OCI-LY1 (cell line): Measurements from ENCODE around the gene MYO1E.
"Not testable (repeated sequence)": the region's sequence is repeated elsewhere in the genome, so short reads cannot be mapped to it uniquely, and the experiment has no call there.

ENCODE experiments used
- H2AFZ ChIP-seq: fragments of 200-600 bp; sonication (generic), shearing (Covaris generic); 2 replicates; pipeline ENCODE4 v1.6.0; 2014; ENCODE audit warnings: antibody characterized with exemption, mild to moderate bottlenecking, low read length
- H3F3A ChIP-seq: fragments of 200-600 bp; sonication (generic), shearing (Covaris generic); 2 replicates; pipeline ENCODE4 v1.6.0; 2014; ENCODE audit warnings: mild to moderate bottlenecking, antibody characterized with exemption, low read length, moderate library complexity; ENCODE audit not compliant: insufficient read depth
- H3K27ac ChIP-seq: fragments of 200-600 bp; sonication (generic); 2 replicates; pipeline ENCODE4 v1.5.1; 2014; ENCODE audit warnings: low read length, mixed run types, mild to moderate bottlenecking, low read depth; ENCODE audit not compliant: poor library complexity, severe bottlenecking
- H3K27me3 ChIP-seq: fragments of 200-600 bp; sonication (generic); 2 replicates; pipeline ENCODE4 v1.6.0; 2014; ENCODE audit warnings: antibody characterized with exemption, mild to moderate bottlenecking, low read length, moderate library complexity; ENCODE audit not compliant: insufficient read depth
- H3K36me3 ChIP-seq: fragments of 200-600 bp; sonication (generic); 2 replicates; pipeline ENCODE4 v1.6.1; 2014; ENCODE audit warnings: mild to moderate bottlenecking, antibody characterized with exemption, low read length, moderate library complexity, mixed read lengths; ENCODE audit not compliant: insufficient read depth
- H3K4me1 ChIP-seq: fragments of 200-600 bp; sonication (generic); 2 replicates; pipeline ENCODE4 v1.5.1; 2014; ENCODE audit warnings: mild to moderate bottlenecking, low read length, moderate library complexity; ENCODE audit not compliant: insufficient read depth, severe bottlenecking
- H3K4me2 ChIP-seq: fragments of 200-600 bp; sonication (generic), shearing (Covaris generic); 2 replicates; pipeline ENCODE4 v1.6.1; 2014; ENCODE audit warnings: low read length
- H3K4me3 ChIP-seq: fragments of 200-600 bp; sonication (generic); 2 replicates; pipeline ENCODE4 v1.5.1; 2014; ENCODE audit warnings: low read length, low read depth, mild to moderate bottlenecking, mixed read lengths; ENCODE audit not compliant: poor library complexity, severe bottlenecking
- H3K79me2 ChIP-seq: fragments of 200-600 bp; shearing (Covaris generic); 2 replicates; pipeline ENCODE4 v1.6.1; 2016; ENCODE audit warnings: mixed run types, low read length, mixed read lengths; ENCODE audit not compliant: insufficient read depth
- H3K9ac ChIP-seq: fragments of 200-600 bp; sonication (generic), shearing (Covaris generic); 2 replicates; pipeline ENCODE4 v1.6.1; 2014; ENCODE audit warnings: mild to moderate bottlenecking, low read length, mixed read lengths
- H3K9me2 ChIP-seq: fragments of 200-600 bp; sonication (generic), shearing (Covaris generic); 2 replicates; pipeline ENCODE4 v1.6.1; 2014; ENCODE audit warnings: low read depth, mild to moderate bottlenecking, low read length, mixed read lengths
- H3K9me3 ChIP-seq: fragments of 200-600 bp; shearing (Covaris generic); 2 replicates; pipeline ENCODE4 v1.6.1; 2014; ENCODE audit warnings: low read length, mixed read lengths
- H4K20me1 ChIP-seq: fragments of 200-600 bp; sonication (generic), shearing (Covaris generic); 2 replicates; pipeline ENCODE4 v1.6.0; 2016; ENCODE audit warnings: mild to moderate bottlenecking, low read length; ENCODE audit not compliant: insufficient read depth
- CTCF ChIP-seq: fragments of 200-600 bp; sonication (generic), shearing (Covaris generic); IDR thresholded peaks from 2 replicates; pipeline ENCODE4 v1.5.1; 2017; ENCODE audit warnings: mild to moderate bottlenecking, antibody characterized with exemption, low read length, moderate library complexity, mixed read lengths
- EZH2 ChIP-seq: fragments of 200-600 bp; sonication (generic), shearing (Covaris generic); IDR thresholded peaks from 2 replicates; pipeline ENCODE4 v1.8.0; 2017; ENCODE audit warnings: borderline replicate concordance, mixed run types, mild to moderate bottlenecking, antibody characterized with exemption, low read length, moderate library complexity, mixed read lengths

Gene MYO1E

GRCh38 chr15:59338414-59338813, 34.3 kb downstream of the MYO1E start:
- no peak overlapping the region for H3K9ac ChIP-seq
- no peaks in the 10 kb centered on the region for H3K27me3 ChIP-seq
- no peak for TF ChIP-seq EZH2
- no peak for TF ChIP-seq CTCF
- H2AFZ ChIP-seq, result no peak overlapping the region
- peak overlapping the region; percentile 26 for H3K27ac ChIP-seq
- H3K9me2 ChIP-seq, result no peaks in the 10 kb centered on the region
- H3F3A ChIP-seq, result no peaks in the 10 kb centered on the region
- H3K4me3 ChIP-seq, result no peak overlapping the region
- peaks cover 37% of the 10 kb centered on the region for H3K4me1 ChIP-seq
- H4K20me1 ChIP-seq, result no peaks in the 10 kb centered on the region
- H3K36me3 ChIP-seq, result peaks cover 10% of the 10 kb centered on the region; the same call in 1 of the 2 replicates
- H3K4me2 ChIP-seq, result no peak overlapping the region
- peaks cover 66% of the 10 kb centered on the region for H3K79me2 ChIP-seq
- no peaks in the 10 kb centered on the region for H3K9me3 ChIP-seq

- H2AFZ ChIP-seq, H3K9ac ChIP-seq, H3K27me3 ChIP-seq, H3F3A ChIP-seq, H3K9me3 ChIP-seq, H3K27ac ChIP-seq, H4K20me1 ChIP-seq, H3K4me3 ChIP-seq, H3K9me2 ChIP-seq, H3K36me3 ChIP-seq: not testable (repeated sequence)
- H3K4me2 ChIP-seq, result peak overlapping the region; percentile 64; the same call in 1 of the 2 replicates
- H3K4me1 ChIP-seq, result peaks cover 54% of the 10 kb centered on the region
- H3K79me2 ChIP-seq, result peaks cover 72% of the 10 kb centered on the region
Measured at GRCh38 chr15:59336725-59337124, 35.9 kb downstream of the MYO1E start.

- TF ChIP-seq CTCF, result no peak
- Histone ChIP-seq H3K79me2 (peaks cover 76% of the 10 kb centered on the region), H3K36me3 (no peaks in the 10 kb centered on the region), H3K9me2 (no peaks in the 10 kb centered on the region), H3K27ac (peak overlapping the region; percentile 81), H3K4me2 (peak overlapping the region; percentile 64), H2AFZ (no peak overlapping the region), H3K4me3 (peak overlapping the region; percentile 25), H3K9me3 (no peaks in the 10 kb centered on the region), H3K27me3 (no peaks in the 10 kb centered on the region), H3F3A (no peaks in the 10 kb centered on the region), H3K9ac (peak overlapping the region; percentile 39; the same call in 1 of the 2 replicates), H4K20me1 (no peaks in the 10 kb centered on the region), H3K4me1 (peaks cover 68% of the 10 kb centered on the region)
Measured at GRCh38 chr15:59335207-59335786, 37.4 kb downstream of the MYO1E start.

- Histone ChIP-seq H2AFZ (no peak overlapping the region), H3K9ac (no peak overlapping the region; the same call in 1 of the 2 replicates), H3K36me3 (no peaks in the 10 kb centered on the region), H3K4me1 (peaks cover 81% of the 10 kb centered on the region), H4K20me1 (no peaks in the 10 kb centered on the region), H3K9me2 (no peaks in the 10 kb centered on the region), H3K79me2 (peaks cover 81% of the 10 kb centered on the region), H3K4me2 (peak overlapping the region; percentile 64; the same call in 1 of the 2 replicates), H3F3A (no peaks in the 10 kb centered on the region), H3K4me3 (no peak overlapping the region), H3K27ac (peak overlapping the region; percentile 81), H3K9me3 (no peaks in the 10 kb centered on the region), H3K27me3 (no peaks in the 10 kb centered on the region)
- TF ChIP-seq EZH2, result no peak
- TF ChIP-seq CTCF, result no peak
Measured at GRCh38 chr15:59334076-59334415, 38.6 kb downstream of the MYO1E start.
